ENCODE measurements around the gene SERP2.

The SERP2 gene

DNA sequence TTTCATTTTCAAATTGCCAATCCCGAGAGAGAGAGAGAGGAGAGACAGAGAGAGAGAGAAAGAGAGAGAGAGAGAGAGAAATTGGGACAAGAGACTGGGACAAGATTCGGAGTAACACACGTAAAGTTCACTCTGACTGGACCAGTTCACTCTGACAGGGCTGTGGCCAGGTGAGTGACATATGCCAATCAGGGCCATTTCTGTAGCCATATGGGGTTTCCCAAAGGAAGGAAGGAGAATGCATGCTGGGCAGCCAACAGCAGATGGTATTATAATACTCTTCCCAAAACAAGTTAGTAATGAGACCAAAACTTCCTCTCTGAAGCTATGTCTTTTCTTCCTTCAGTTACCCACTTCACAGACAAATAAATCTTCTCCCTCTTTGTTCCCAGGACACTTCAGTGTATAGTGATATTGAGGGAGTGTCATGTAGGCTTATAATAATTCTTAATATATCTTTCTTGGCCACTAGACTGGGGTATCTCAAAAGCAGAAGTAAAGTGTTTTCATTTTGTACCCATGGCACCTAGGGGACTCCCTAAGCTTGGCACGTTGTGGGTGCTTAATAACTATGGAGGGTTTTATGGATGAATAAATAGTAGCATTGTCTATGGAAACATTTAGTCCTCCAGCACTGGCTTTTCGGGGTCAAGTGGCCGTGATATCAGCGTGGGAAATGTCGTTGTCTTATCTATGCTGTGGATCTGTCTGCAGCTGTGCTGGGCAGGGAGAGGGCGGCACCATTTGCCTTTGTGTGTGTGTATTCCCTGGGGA lies 51.6 kb downstream of the SERP2 start:
- Histone ChIP-seq H3K36me3 (ENCODE audit: insufficient read depth, insufficient read length, low read length) (no peaks in the 10 kb centered on the region), H3K9ac (ENCODE audit: insufficient read length, low read depth) (no peak overlapping the region), H3K9me3 (ENCODE audit: insufficient read depth, low read length) (peaks cover 14% of the 10 kb centered on the region; the same call in 1 of the 2 replicates), H3K4me1 (ENCODE audit: insufficient read depth, insufficient read length) (no peaks in the 10 kb centered on the region), H3K4me3 (ENCODE audit: insufficient read length, low read depth) (no peak overlapping the region), H3K27me3 (ENCODE audit: insufficient read depth, insufficient read length) (no peaks in the 10 kb centered on the region)
- TF ChIP-seq ZNF274 (IDR thresholded peaks at IDR 0.05; ENCODE audit: low read depth, low read length) (no peak), SUZ12 (IDR thresholded peaks at IDR 0.05; ENCODE audit: extremely low read depth, insufficient read depth, insufficient read length) (no peak), YY1 (IDR thresholded peaks at IDR 0.05; ENCODE audit: insufficient read depth, insufficient read length) (no peak)
- DNase-seq (ENCODE audit: low read depth, low spot score): no peak

DNA sequence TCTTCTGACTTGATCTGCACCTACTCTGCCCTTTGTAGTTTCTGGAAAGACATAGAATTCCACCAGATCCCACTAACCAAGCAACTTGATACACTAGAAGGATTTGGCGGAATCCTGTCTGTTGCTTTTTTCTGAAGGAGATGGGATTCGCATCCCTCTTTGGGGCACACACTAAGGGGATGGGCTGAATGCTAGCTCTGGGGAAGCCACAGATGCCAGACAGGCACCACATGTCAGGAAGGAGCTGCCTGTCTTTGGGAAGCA lies 52.1 kb downstream of the SERP2 start:
- Histone ChIP-seq H3K27me3 (ENCODE audit: insufficient read depth, insufficient read length) (no peaks in the 10 kb centered on the region), H3K9ac (ENCODE audit: insufficient read length, low read depth) (no peak overlapping the region), H3K9me3 (ENCODE audit: insufficient read depth, low read length) (peaks cover 14% of the 10 kb centered on the region; the same call in 1 of the 2 replicates), H3K36me3 (ENCODE audit: insufficient read depth, insufficient read length, low read length) (no peaks in the 10 kb centered on the region), H3K4me1 (ENCODE audit: insufficient read depth, insufficient read length) (no peaks in the 10 kb centered on the region), H3K4me3 (ENCODE audit: insufficient read length, low read depth) (no peak overlapping the region)
- no peak for TF ChIP-seq ZNF274 (IDR thresholded peaks at IDR 0.05; ENCODE audit: low read depth, low read length)
- no peak for TF ChIP-seq YY1 (IDR thresholded peaks at IDR 0.05; ENCODE audit: insufficient read depth, insufficient read length)
- TF ChIP-seq SUZ12 (IDR thresholded peaks at IDR 0.05; ENCODE audit: extremely low read depth, insufficient read depth, insufficient read length): no peak
- no peak for DNase-seq (ENCODE audit: low read depth, low spot score)

DNA sequence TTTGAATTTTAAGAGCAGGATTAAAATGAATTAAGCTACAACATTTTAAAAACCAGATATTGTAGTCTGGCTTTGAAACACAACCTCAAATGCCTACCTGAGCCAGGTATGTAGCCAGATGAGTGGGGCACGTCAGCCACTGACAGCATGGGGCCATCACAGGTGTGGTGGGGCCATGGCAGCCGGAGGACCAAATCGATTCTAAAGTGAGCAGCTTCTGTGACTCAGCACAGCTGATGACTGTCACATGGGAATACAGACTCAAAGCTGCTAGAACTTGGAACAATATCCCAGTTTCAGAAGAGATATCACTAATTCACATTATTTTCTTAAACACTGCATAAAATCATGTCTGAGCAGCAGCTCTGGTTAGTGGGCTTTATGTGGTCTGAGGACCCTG lies 52.8 kb downstream of the SERP2 start:
- Histone ChIP-seq H3K27me3 (ENCODE audit: insufficient read depth, insufficient read length) (no peaks in the 10 kb centered on the region), H3K9ac (ENCODE audit: insufficient read length, low read depth) (no peak overlapping the region), H3K9me3 (ENCODE audit: insufficient read depth, low read length) (peaks cover 14% of the 10 kb centered on the region; the same call in 1 of the 2 replicates), H3K36me3 (ENCODE audit: insufficient read depth, insufficient read length, low read length) (no peaks in the 10 kb centered on the region), H3K4me3 (ENCODE audit: insufficient read length, low read depth) (no peak overlapping the region), H3K4me1 (ENCODE audit: insufficient read depth, insufficient read length) (no peaks in the 10 kb centered on the region)
- DNase-seq (ENCODE audit: low read depth, low spot score): no peak
- TF ChIP-seq ZNF274 (IDR thresholded peaks at IDR 0.05; ENCODE audit: low read depth, low read length): no peak
- no peak for TF ChIP-seq SUZ12 (IDR thresholded peaks at IDR 0.05; ENCODE audit: extremely low read depth, insufficient read depth, insufficient read length)
- no peak for TF ChIP-seq YY1 (IDR thresholded peaks at IDR 0.05; ENCODE audit: insufficient read depth, insufficient read length)

DNA sequence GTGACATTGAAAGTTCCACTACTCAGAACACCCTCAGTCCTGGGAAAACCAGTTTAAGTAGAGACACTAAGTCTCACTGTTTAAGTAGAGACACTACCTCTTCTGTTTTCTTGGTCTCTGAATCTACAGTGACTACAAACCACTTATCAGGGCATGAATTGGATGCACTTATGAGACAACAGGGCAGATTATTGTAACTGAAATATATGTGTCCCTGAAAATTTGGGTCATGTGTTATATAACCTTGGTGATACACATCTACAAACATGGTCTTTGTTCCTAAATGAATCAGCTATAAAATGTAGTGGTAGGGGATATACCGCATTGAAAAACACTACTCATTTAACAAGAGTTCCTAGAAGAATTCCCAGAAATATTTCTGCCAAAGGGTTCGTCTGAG lies 55.7 kb downstream of the SERP2 start:
- Histone ChIP-seq H3K27me3 (ENCODE audit: insufficient read depth, insufficient read length) (no peaks in the 10 kb centered on the region), H3K9ac (ENCODE audit: insufficient read length, low read depth) (no peak overlapping the region), H3K36me3 (ENCODE audit: insufficient read depth, insufficient read length, low read length) (peaks cover 17% of the 10 kb centered on the region), H3K4me1 (ENCODE audit: insufficient read depth, insufficient read length) (no peaks in the 10 kb centered on the region), H3K9me3 (ENCODE audit: insufficient read depth, low read length) (peaks cover 14% of the 10 kb centered on the region; the same call in 1 of the 2 replicates), H3K4me3 (ENCODE audit: insufficient read length, low read depth) (no peak overlapping the region)
- TF ChIP-seq ZNF274 (IDR thresholded peaks at IDR 0.05; ENCODE audit: low read depth, low read length) (no peak), YY1 (IDR thresholded peaks at IDR 0.05; ENCODE audit: insufficient read depth, insufficient read length) (no peak), SUZ12 (IDR thresholded peaks at IDR 0.05; ENCODE audit: extremely low read depth, insufficient read depth, insufficient read length) (no peak)
- no peak for DNase-seq (ENCODE audit: low read depth, low spot score)

DNA sequence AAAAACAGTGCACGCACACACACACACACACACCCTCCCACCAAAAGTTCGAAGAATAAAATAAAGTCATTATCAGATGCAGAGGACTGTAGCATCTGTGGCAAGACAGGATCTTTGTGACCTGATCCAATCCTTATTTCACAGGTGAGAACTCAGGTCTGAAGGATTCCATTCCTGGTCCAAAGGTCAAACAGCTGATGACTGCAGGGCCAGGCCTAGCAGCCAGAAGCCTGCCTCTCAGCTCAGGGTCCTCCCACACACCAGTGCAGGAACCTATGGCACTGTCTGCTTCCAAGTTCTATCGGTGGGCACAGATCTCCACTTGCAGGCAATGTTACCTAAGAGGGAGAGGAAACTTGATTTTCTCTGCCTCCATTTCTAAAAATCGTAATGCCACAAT lies 57.5 kb downstream of the SERP2 start:
- TF ChIP-seq YY1 (IDR thresholded peaks at IDR 0.05; ENCODE audit: insufficient read depth, insufficient read length): no peak
- no peak for TF ChIP-seq ZNF274 (IDR thresholded peaks at IDR 0.05; ENCODE audit: low read depth, low read length)
- TF ChIP-seq SUZ12 (IDR thresholded peaks at IDR 0.05; ENCODE audit: extremely low read depth, insufficient read depth, insufficient read length): no peak
- no peak for DNase-seq (ENCODE audit: low read depth, low spot score)
- Histone ChIP-seq H3K4me1 (ENCODE audit: insufficient read depth, insufficient read length) (no peaks in the 10 kb centered on the region), H3K4me3 (ENCODE audit: insufficient read length, low read depth) (no peak overlapping the region), H3K9ac (ENCODE audit: insufficient read length, low read depth) (no peak overlapping the region), H3K9me3 (ENCODE audit: insufficient read depth, low read length) (peaks cover 14% of the 10 kb centered on the region; the same call in 1 of the 2 replicates), H3K27me3 (ENCODE audit: insufficient read depth, insufficient read length) (no peaks in the 10 kb centered on the region), H3K36me3 (ENCODE audit: insufficient read depth, insufficient read length, low read length) (peaks cover 22% of the 10 kb centered on the region)

DNA sequence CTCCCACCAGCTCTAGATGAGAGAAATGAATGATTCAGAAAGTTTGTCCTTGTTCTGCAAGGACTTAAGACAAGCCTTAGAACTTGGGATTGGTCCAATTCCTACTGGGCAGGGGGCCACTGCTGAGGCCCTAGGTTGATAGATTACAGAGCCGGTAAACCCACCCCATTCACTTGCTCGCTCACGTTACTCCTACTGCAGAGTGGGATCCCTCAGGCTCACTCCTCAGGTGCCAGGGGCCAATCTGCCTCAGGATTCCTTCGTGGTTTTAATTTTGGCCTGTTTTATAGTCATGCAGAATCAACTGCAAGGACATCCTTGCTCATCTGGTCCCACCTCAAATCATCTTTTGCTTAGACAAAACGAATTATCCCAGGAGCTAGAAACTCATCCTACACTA lies 59.0 kb downstream of the SERP2 start:
- 0 out of 2 replicates have a peak, but pooled peaks cover 3% of the 10 kb centered on the region for H3K9me3 ChIP-seq (ENCODE audit: insufficient read depth, low read length)
- peaks cover 22% of the 10 kb centered on the region for H3K36me3 ChIP-seq (ENCODE audit: insufficient read depth, insufficient read length, low read length)
- DNase-seq (ENCODE audit: low read depth, low spot score): no peak
- no peak for TF ChIP-seq SUZ12 (IDR thresholded peaks at IDR 0.05; ENCODE audit: extremely low read depth, insufficient read depth, insufficient read length)
- TF ChIP-seq YY1 (IDR thresholded peaks at IDR 0.05; ENCODE audit: insufficient read depth, insufficient read length): no peak
- no peak for TF ChIP-seq ZNF274 (IDR thresholded peaks at IDR 0.05; ENCODE audit: low read depth, low read length)
- H3K27me3 ChIP-seq (ENCODE audit: insufficient read depth, insufficient read length): no peaks in the 10 kb centered on the region
- H3K4me1 ChIP-seq (ENCODE audit: insufficient read depth, insufficient read length): no peaks in the 10 kb centered on the region
- no peak overlapping the region for H3K4me3 ChIP-seq (ENCODE audit: insufficient read length, low read depth)
- H3K9ac ChIP-seq (ENCODE audit: insufficient read length, low read depth): no peak overlapping the region

DNA sequence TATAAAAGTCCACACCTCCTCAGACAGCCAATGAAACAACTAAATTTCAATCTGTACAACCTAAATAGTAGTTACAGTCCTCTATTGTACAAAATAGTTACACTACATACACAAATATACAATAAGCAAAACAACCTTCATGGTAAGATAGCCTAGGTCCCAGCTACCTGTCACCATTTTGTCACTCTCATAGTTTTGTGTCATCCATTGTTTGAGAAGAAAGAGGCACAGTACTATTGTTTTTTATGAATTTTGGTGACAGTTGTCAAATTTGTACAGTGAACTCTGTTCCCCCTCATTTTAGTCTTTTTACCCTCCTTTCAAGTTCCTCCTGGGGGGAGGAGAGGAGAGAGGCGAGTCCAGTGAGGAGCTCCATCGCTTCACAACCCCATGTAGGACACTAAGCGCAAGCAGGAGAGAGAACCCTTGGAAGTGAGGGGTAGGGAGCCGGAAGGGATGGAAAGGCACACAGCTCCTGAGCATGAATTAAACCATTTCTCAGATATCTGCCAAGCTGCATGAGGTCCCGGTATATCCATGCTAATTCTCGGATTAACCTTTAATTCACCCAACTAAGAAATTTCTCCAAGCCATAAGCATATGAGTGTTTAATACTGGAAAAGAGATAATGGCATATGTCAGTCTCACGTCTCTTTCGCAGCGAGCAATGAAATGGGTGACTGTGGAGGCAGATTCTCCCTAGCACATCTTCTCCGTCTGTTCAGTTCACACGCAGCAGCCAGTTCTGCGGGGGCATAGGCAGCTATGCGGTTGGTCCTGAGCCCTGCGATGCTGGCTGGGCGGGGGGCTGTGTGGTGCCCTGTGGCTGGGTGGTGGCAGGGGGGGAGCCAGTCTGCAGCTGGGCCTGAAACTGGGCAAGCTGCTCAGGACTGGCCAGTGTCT lies 60.5 kb downstream of the SERP2 start:
- Histone ChIP-seq H3K4me1 (ENCODE audit: insufficient read depth, insufficient read length) (no peaks in the 10 kb centered on the region), H3K9ac (ENCODE audit: insufficient read length, low read depth) (peak overlapping the region; percentile 57), H3K36me3 (ENCODE audit: insufficient read depth, insufficient read length, low read length) (peaks cover 22% of the 10 kb centered on the region), H3K4me3 (ENCODE audit: insufficient read length, low read depth) (peak overlapping the region; percentile 42), H3K9me3 (ENCODE audit: insufficient read depth, low read length) (no peaks in the 10 kb centered on the region), H3K27me3 (ENCODE audit: insufficient read depth, insufficient read length) (no peaks in the 10 kb centered on the region)
- no peak for TF ChIP-seq SUZ12 (IDR thresholded peaks at IDR 0.05; ENCODE audit: extremely low read depth, insufficient read depth, insufficient read length)
- TF ChIP-seq ZNF274 (IDR thresholded peaks at IDR 0.05; ENCODE audit: low read depth, low read length): no peak
- DNase-seq (ENCODE audit: low read depth, low spot score): no peak

Measured in NT2/D1 (cell line).